ENCODE data around the gene CRABP2. TPM values are rescaled to one million over a fixed set of nuclear protein-coding genes. Genes with fewer than 3 reads are reported as not detected.
A peak's percentile ranks its signal among the peaks of the same experiment; 100 is the strongest.

CRABP2 gene
- total RNA-seq, 6 donors from 2014 or later, result 0.76 to 8.1 (median 3.9) TPM; not detected in 1

DNA sequence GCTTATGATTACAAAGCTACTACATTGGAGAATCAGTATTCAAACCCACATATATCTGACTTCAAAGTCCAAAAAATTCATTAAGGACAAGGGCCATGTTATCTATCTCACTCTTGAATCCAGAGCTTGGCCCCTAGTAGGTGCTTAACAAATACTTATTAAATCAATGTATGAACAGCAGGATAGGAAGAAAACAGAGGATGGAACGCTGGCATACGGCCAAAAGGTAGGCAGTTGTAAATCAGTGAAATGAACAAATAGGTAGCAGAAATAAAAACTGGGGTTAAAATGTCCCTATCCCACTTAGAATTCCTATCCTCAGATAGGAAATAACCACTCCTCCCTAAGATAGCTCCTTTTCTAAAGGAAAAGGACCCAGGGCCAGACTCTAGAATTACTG, 33.5 kb upstream of the CRABP2 start:
- peaks cover 8 to 54% (median 36%) of the 10 kb centered on the region in 4 donors for H3K36me3 ChIP-seq
- WGBS, 2 donors, result 87 to 94% methylated on average over 2 of the region's 2 CpGs
- no peak overlapping the region for H3K27ac ChIP-seq
- H3K4me1 ChIP-seq, result peaks cover 15 to 22% (median 16%) of the 10 kb centered on the region in 4 donors
- H3K9me3 ChIP-seq, result no peaks in the 10 kb centered on the region
- no peak overlapping the region for H3K4me3 ChIP-seq
- no peak for ATAC-seq (ENCODE audit: low FRiP score in 2 of 2)
- DNase-seq, result no peak
- H3K27me3 ChIP-seq, result no peaks in the 10 kb centered on the region
- TF ChIP-seq POLR2A (IDR thresholded peaks at IDR 0.05), result no peak
- no peak for TF ChIP-seq EP300 (IDR thresholded peaks at IDR 0.05)
- TF ChIP-seq, protein P1, sequence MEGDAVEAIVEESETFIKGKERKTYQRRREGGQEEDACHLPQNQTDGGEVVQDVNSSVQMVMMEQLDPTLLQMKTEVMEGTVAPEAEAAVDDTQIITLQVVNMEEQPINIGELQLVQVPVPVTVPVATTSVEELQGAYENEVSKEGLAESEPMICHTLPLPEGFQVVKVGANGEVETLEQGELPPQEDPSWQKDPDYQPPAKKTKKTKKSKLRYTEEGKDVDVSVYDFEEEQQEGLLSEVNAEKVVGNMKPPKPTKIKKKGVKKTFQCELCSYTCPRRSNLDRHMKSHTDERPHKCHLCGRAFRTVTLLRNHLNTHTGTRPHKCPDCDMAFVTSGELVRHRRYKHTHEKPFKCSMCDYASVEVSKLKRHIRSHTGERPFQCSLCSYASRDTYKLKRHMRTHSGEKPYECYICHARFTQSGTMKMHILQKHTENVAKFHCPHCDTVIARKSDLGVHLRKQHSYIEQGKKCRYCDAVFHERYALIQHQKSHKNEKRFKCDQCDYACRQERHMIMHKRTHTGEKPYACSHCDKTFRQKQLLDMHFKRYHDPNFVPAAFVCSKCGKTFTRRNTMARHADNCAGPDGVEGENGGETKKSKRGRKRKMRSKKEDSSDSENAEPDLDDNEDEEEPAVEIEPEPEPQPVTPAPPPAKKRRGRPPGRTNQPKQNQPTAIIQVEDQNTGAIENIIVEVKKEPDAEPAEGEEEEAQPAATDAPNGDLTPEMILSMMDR (IDR thresholded peaks at IDR 0.05), result no peak
- TF ChIP-seq POLR2AphosphoS5 (IDR thresholded peaks at IDR 0.05), result no peak

DNA sequence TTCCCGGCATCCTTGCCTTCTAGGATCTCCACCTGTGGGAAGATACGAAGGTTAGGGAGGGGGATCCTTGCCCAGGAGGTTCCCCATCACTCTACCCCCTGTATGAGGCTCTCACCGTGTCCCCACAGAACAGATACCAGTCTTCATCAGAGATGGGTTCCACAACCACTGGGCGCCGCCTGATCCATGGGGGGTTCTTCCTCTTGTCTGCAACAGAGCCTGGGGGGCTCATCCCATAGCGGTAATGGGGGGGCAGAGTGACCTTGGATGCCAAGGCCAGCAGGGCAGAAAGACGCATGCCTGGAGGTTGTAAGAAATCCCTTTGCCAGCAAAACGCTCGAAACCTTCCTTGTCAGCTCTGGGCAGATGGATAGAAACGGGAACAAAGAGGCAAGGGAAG, 33.0 kb upstream of the CRABP2 start:
- H3K9me3 ChIP-seq, result no peaks in the 10 kb centered on the region
- DNase-seq (no peak), ATAC-seq (ENCODE audit: low FRiP score in 2 of 2) (no peak)
- no peak overlapping the region for H3K27ac ChIP-seq
- no peaks in the 10 kb centered on the region for H3K27me3 ChIP-seq
- no peak for TF ChIP-seq POLR2AphosphoS5 (IDR thresholded peaks at IDR 0.05)
- TF ChIP-seq, protein P1 (IDR thresholded peaks at IDR 0.05), result no peak
- no peak for TF ChIP-seq POLR2A (IDR thresholded peaks at IDR 0.05)
- no peak for TF ChIP-seq EP300 (IDR thresholded peaks at IDR 0.05)
- peaks cover 3 to 54% (median 35%) of the 10 kb centered on the region in 4 donors for H3K36me3 ChIP-seq
- H3K4me3 ChIP-seq, result no peak overlapping the region
- H3K4me1 ChIP-seq, result peaks cover 15 to 22% (median 16%) of the 10 kb centered on the region in 4 donors
- WGBS, 2 donors, result 94% methylated on average over 10 of the region's 10 CpGs

DNA sequence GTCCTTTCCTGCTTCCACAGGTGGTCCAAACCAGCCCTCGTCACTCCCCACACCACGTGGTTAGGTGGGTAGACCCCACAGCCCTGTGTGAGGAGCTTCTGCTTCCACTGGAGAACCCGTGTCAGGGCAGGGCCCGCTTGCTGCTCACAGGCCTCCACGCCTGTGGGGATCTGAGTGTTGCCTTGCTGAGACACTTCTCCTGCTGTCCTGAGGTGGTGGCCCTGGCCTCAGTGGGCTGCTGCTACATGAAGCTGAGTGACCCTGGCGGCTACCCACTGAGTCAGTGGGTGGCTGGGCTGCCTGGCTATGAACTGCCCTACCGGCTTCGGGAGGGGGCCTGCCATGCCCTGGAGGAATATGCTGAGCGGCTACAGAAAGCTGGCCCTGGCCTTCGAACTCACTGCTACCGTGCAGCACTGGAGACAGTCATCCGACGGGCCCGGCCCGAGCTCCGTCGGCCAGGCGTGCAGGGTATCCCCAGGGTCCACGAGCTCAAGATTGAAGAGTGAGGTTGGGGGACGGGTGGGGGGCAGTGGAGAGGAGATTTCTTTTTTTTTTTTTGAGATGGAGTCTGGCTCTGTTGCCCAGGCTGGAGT, 28.7 kb upstream of the CRABP2 start:
- 92 to 96% methylated on average over 14 to 20 of the region's 20 CpGs for WGBS, 2 donors
- peaks cover 5 to 7% (median 6%) of the 10 kb centered on the region in 4 donors for H3K4me1 ChIP-seq
- H3K9me3 ChIP-seq, result no peaks in the 10 kb centered on the region
- TF ChIP-seq EP300 (IDR thresholded peaks at IDR 0.05) (no peak), POLR2AphosphoS5 (IDR thresholded peaks at IDR 0.05) (no peak), POLR2A (IDR thresholded peaks at IDR 0.05) (no peak)
- TF ChIP-seq, protein P1 (IDR thresholded peaks at IDR 0.05), result no peak
- ATAC-seq (ENCODE audit: low FRiP score in 2 of 2), result no peak
- no peak for DNase-seq
- no peak overlapping the region for H3K27ac ChIP-seq
- H3K4me3 ChIP-seq, result no peak overlapping the region
- H3K27me3 ChIP-seq, result no peaks in the 10 kb centered on the region
- H3K36me3 ChIP-seq, result peaks cover 0 to 48% (median 30%) of the 10 kb centered on the region in 4 donors

DNA sequence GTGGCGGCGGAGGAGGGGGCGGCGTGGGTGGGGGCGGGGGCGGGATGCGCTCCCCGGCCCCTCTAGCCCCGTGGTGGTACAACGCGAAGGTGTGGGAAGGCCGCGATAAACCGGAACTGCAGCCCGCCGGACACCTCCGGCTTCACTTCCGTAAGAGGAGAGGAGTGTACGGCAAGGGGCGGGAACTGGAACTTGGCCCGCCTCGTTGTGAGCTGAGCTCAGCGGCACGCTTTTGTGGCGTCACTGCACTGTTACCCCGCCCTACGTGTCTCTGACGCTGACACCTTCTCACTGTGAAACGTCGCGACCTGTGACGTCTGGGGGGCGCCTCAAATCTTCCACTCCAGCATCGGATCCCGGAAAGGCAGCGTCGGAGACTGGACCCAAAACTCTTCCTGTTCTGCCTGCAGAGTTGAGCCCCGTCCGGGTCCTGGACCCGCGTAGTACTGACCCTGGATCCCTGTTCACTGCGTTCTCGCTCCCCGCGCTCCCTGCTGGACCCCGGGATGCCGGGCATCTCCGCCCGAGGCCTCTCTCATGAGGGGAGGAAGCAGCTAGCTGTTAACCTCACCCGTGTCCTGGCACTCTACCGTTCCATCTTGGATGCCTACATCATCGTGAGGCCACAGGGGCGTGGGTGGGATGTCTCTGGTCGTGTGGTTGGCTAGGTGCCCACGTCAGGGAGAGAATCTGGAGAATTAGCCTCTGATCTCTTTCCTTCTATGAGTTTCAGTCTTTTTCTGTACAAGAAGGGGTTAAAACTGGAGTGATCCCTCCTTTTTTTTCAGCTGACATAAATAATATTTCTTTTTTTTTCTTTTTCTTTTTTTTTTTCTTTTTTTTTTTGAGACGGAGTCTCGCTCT, 23.4 kb upstream of the CRABP2 start, which contains the start of gene ISG20L2:
Gene ISG20L2, minus strand, starts transcription at position 168 of the 864 bp plus-strand sequence. CDS start 1,114 bp downstream, outside the sequence.
- Histone ChIP-seq H3K9me3 (no peaks in the 10 kb centered on the region), H3K4me1 (peaks cover 40 to 48% (median 42%) of the 10 kb centered on the region in 4 donors), H3K36me3 (peaks cover 2 to 30% (median 17%) of the 10 kb centered on the region in 4 donors), H3K27ac (peak within 1 kb of the TSS; percentile 95 to 99 (median 98)), H3K27me3 (no peaks in the 10 kb centered on the region), H3K4me3 (peak within 1 kb of the TSS; percentile 68 to 83 (median 77))
- TF ChIP-seq, protein P1 (IDR thresholded peaks at IDR 0.05), result peak in 3 of 6 experiments; percentile 10 to 18 (median 11)
- TF ChIP-seq EP300 (IDR thresholded peaks at IDR 0.05), result peak in 1 of 4 donors; percentile 36
- TF ChIP-seq POLR2A (IDR thresholded peaks at IDR 0.05), result peak in 2 of 4 donors; percentile 61 to 68
- TF ChIP-seq POLR2AphosphoS5 (IDR thresholded peaks at IDR 0.05), result peak; percentile 83 to 89
- peak; percentile 87 to 99 for DNase-seq
- ATAC-seq (ENCODE audit: low FRiP score in 2 of 2), result peak; percentile 96 to 97
- WGBS, 2 donors, result 3% methylated on average over 23 to 45 of the region's 57 CpGs

Measured in upper lobe of left lung (tissue), 6 donors.